Liver (tissue), 3 donors: ENCODE measurements around the gene KRT85.

Experiments used
- HNF4G ChIP-seq: IDR thresholded peaks from 2 replicates; pipeline ENCODE4 v1.6.1; 2016; ENCODE audit warnings: antibody characterized with exemption
- RAD21 ChIP-seq, 2 donors: IDR thresholded peaks; 2 replicates each; pipeline ENCODE4 v1.6.1; 2016; ENCODE audit warnings: antibody characterized with exemption in 2 of 2, mild to moderate bottlenecking in 2 of 2
- RXRA ChIP-seq, 2 donors: IDR thresholded peaks; 2 replicates each; pipeline ENCODE4 v1.6.1; 2017 to 2018; ENCODE audit warnings: antibody characterized with exemption in 2 of 2, mild to moderate bottlenecking in 1 of 2
- SP1 ChIP-seq: IDR thresholded peaks from 2 replicates; pipeline ENCODE4 v1.6.1; 2018; ENCODE audit warnings: antibody characterized with exemption, mild to moderate bottlenecking
- TAF1 ChIP-seq: conservative IDR thresholded peaks from 2 replicates; pipeline ENCODE4 v1.6.1; 2016; ENCODE audit warnings: antibody characterized with exemption, mild to moderate bottlenecking
- YY1 ChIP-seq: IDR thresholded peaks from 2 replicates; pipeline ENCODE4 v1.6.1; 2016; ENCODE audit warnings: antibody characterized with exemption, mild to moderate bottlenecking
- TF ChIP-seq, protein P1 (sequence below): IDR thresholded peaks from 2 replicates; pipeline ENCODE4 v1.6.1; 2016; ENCODE audit warnings: antibody characterized with exemption
- TF ChIP-seq, protein P2 (sequence below): fragments of 150-350 bp; IDR thresholded peaks from 2 replicates; pipeline ENCODE4 v1.5.1; 2017; ENCODE audit warnings: improper control_type of control experiment, low read depth, low read length; ENCODE audit not compliant: missing input control
- TF ChIP-seq, protein P3 (sequence below): IDR thresholded peaks from 2 replicates; pipeline ENCODE4 v1.6.1; 2016; ENCODE audit warnings: antibody characterized with exemption
- TF ChIP-seq, protein P4 (sequence below): IDR thresholded peaks from 2 replicates; pipeline ENCODE4 v1.6.1; 2016; ENCODE audit warnings: antibody characterized with exemption, mild to moderate bottlenecking
- TF ChIP-seq, protein P5 (sequence below): IDR thresholded peaks from 2 replicates; pipeline ENCODE4 v1.6.1; 2016; ENCODE audit warnings: antibody characterized with exemption
- donor health status: healthy.
- donor health status: healthy.

DNA sequence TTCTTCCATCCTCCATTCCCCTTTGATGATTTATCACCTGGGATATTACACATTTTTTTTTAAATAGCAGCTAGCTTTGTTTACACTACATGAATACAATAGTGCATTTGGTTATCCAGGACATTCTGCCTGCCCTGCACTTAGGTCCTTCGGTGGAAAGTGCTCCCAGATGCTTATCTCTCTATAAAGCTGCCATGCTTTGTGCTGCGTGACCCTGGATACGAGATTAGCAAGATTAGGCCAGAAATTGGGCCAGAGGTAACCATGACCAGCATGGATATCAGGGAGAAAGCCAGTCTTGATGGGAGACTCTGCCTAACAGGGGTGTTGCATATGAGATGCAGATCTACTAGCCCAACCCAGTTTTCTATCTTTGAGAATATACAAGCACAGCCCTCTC is 34.0 kb downstream of the KRT85 start:
- TF ChIP-seq, protein P1, sequence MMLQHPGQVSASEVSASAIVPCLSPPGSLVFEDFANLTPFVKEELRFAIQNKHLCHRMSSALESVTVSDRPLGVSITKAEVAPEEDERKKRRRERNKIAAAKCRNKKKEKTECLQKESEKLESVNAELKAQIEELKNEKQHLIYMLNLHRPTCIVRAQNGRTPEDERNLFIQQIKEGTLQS: no peak
- TF ChIP-seq, protein P2, sequence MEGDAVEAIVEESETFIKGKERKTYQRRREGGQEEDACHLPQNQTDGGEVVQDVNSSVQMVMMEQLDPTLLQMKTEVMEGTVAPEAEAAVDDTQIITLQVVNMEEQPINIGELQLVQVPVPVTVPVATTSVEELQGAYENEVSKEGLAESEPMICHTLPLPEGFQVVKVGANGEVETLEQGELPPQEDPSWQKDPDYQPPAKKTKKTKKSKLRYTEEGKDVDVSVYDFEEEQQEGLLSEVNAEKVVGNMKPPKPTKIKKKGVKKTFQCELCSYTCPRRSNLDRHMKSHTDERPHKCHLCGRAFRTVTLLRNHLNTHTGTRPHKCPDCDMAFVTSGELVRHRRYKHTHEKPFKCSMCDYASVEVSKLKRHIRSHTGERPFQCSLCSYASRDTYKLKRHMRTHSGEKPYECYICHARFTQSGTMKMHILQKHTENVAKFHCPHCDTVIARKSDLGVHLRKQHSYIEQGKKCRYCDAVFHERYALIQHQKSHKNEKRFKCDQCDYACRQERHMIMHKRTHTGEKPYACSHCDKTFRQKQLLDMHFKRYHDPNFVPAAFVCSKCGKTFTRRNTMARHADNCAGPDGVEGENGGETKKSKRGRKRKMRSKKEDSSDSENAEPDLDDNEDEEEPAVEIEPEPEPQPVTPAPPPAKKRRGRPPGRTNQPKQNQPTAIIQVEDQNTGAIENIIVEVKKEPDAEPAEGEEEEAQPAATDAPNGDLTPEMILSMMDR: no peak
- TF ChIP-seq YY1 (no peak), SP1 (no peak), TAF1 (no peak), RAD21 (IDR thresholded peaks at IDR 0.05) (no peak), RXRA (IDR thresholded peaks at IDR 0.05) (no peak), HNF4G (no peak)
- TF ChIP-seq, protein P3, sequence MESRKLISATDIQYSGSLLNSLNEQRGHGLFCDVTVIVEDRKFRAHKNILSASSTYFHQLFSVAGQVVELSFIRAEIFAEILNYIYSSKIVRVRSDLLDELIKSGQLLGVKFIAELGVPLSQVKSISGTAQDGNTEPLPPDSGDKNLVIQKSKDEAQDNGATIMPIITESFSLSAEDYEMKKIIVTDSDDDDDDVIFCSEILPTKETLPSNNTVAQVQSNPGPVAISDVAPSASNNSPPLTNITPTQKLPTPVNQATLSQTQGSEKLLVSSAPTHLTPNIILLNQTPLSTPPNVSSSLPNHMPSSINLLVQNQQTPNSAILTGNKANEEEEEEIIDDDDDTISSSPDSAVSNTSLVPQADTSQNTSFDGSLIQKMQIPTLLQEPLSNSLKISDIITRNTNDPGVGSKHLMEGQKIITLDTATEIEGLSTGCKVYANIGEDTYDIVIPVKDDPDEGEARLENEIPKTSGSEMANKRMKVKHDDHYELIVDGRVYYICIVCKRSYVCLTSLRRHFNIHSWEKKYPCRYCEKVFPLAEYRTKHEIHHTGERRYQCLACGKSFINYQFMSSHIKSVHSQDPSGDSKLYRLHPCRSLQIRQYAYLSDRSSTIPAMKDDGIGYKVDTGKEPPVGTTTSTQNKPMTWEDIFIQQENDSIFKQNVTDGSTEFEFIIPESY: no peak
- TF ChIP-seq, protein P4, sequence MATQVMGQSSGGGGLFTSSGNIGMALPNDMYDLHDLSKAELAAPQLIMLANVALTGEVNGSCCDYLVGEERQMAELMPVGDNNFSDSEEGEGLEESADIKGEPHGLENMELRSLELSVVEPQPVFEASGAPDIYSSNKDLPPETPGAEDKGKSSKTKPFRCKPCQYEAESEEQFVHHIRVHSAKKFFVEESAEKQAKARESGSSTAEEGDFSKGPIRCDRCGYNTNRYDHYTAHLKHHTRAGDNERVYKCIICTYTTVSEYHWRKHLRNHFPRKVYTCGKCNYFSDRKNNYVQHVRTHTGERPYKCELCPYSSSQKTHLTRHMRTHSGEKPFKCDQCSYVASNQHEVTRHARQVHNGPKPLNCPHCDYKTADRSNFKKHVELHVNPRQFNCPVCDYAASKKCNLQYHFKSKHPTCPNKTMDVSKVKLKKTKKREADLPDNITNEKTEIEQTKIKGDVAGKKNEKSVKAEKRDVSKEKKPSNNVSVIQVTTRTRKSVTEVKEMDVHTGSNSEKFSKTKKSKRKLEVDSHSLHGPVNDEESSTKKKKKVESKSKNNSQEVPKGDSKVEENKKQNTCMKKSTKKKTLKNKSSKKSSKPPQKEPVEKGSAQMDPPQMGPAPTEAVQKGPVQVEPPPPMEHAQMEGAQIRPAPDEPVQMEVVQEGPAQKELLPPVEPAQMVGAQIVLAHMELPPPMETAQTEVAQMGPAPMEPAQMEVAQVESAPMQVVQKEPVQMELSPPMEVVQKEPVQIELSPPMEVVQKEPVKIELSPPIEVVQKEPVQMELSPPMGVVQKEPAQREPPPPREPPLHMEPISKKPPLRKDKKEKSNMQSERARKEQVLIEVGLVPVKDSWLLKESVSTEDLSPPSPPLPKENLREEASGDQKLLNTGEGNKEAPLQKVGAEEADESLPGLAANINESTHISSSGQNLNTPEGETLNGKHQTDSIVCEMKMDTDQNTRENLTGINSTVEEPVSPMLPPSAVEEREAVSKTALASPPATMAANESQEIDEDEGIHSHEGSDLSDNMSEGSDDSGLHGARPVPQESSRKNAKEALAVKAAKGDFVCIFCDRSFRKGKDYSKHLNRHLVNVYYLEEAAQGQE: no peak
- TF ChIP-seq, protein P5, sequence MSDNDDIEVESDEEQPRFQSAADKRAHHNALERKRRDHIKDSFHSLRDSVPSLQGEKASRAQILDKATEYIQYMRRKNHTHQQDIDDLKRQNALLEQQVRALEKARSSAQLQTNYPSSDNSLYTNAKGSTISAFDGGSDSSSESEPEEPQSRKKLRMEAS: no peak
